Activated gamma-delta T cell (primary cell): ENCODE results near the gene NUDT12.

Source experiments
- DNase-seq: peaks from one replicate; lab custom pipeline; 2025; lab: John Stamatoyannopoulos, UW
- total RNA-seq, 2 donors: gene quantifications; one replicate each; lab custom pipeline; 2026; lab: John Stamatoyannopoulos, UW

Gene NUDT12
- total RNA-seq = 2.2 to 2.8 reads per million in 2 donors

- DNase-seq = no peak
These were observed at the start of gene NUDT12 for GRCh38 chr5:103562453-103563157. Gene NUDT12, minus strand, starts transcription at chr5:103562789. Its CDS starts 2,541 bp downstream, at chr5:103560248.

GRCh38 chr5:103607346-103607745 is 44.8 kb upstream of the NUDT12 start:
- DNase-seq = no peak

- no peak for DNase-seq
These were observed 42.7 kb upstream of the NUDT12 start for GRCh38 chr5:103605277-103605676.

GRCh38 chr5:103602438-103602837 is 39.8 kb upstream of the NUDT12 start:
- no peak for DNase-seq

GRCh38 chr5:103601314-103601713 is 38.7 kb upstream of the NUDT12 start:
- no peak for DNase-seq

- DNase-seq = no peak
These were observed 37.5 kb upstream of the NUDT12 start for GRCh38 chr5:103600086-103600485.

GRCh38 chr5:103598997-103599566 is 36.5 kb upstream of the NUDT12 start:
- DNase-seq = no peak

- no peak for DNase-seq
These were observed 27.6 kb upstream of the NUDT12 start for GRCh38 chr5:103590221-103590620.

GRCh38 chr5:103589776-103590175 is 27.2 kb upstream of the NUDT12 start:
- no peak for DNase-seq

- no peak for DNase-seq
These were observed 26.8 kb upstream of the NUDT12 start for GRCh38 chr5:103589357-103589756.

- DNase-seq = no peak
These were observed 24.7 kb upstream of the NUDT12 start for GRCh38 chr5:103587185-103587748.

GRCh38 chr5:103582364-103582763 is 19.8 kb upstream of the NUDT12 start:
- DNase-seq = no peak

- no peak for DNase-seq
These were observed 10.8 kb upstream of the NUDT12 start for GRCh38 chr5:103573411-103573810.

GRCh38 chr5:103572454-103572853 is 9.9 kb upstream of the NUDT12 start:
- no peak for DNase-seq

- no peak for DNase-seq
These were observed 9.1 kb upstream of the NUDT12 start for GRCh38 chr5:103571730-103572129.

GRCh38 chr5:103569313-103570060 is 6.9 kb upstream of the NUDT12 start:
- no peak for DNase-seq

GRCh38 chr5:103565719-103566118 is 3.1 kb upstream of the NUDT12 start:
- DNase-seq = no peak

- DNase-seq = no peak
These were observed 720 bp downstream of the NUDT12 start for GRCh38 chr5:103561685-103562452.

GRCh38 chr5:103560826-103561225 is 1.8 kb downstream of the NUDT12 start:
- no peak for DNase-seq

GRCh38 chr5:103546858-103547257 is 15.7 kb downstream of the NUDT12 start:
- no peak for DNase-seq

GRCh38 chr5:103542441-103542840 is 20.1 kb downstream of the NUDT12 start:
- no peak for DNase-seq

- no peak for DNase-seq
These were observed 21.0 kb downstream of the NUDT12 start for GRCh38 chr5:103541569-103541968.
